KMS-11 (cell line): ENCODE results near the gene CASK.

Source experiments
- H2AFZ ChIP-seq: fragments of 200-600 bp; sonication (generic); 2 replicates; pipeline ENCODE4 v1.6.1; 2016; ENCODE audit warnings: antibody characterized with exemption, mixed run types, low read depth
- H3K27ac ChIP-seq: fragments of 200-600 bp; sonication (generic); 2 replicates; pipeline ENCODE4 v1.6.1; 2016; ENCODE audit warnings: mild to moderate bottlenecking, mixed run types
- H3K27me3 ChIP-seq: fragments of 200-600 bp; sonication (generic); 2 replicates; pipeline ENCODE4 v1.6.1; 2017; ENCODE audit warnings: mild to moderate bottlenecking, low read depth, mixed run types, moderate library complexity; ENCODE audit not compliant: insufficient read depth
- H3K36me3 ChIP-seq: fragments of 200-600 bp; sonication (generic); 2 replicates; pipeline ENCODE4 v1.6.1; 2017; ENCODE audit warnings: mild to moderate bottlenecking, mixed run types; ENCODE audit not compliant: insufficient read depth
- H3K4me1 ChIP-seq: fragments of 200-600 bp; sonication (generic); 2 replicates; pipeline ENCODE4 v1.6.1; 2016; ENCODE audit warnings: mild to moderate bottlenecking, low read depth, mixed run types; ENCODE audit not compliant: poor library complexity, severe bottlenecking
- H3K4me2 ChIP-seq: fragments of 200-600 bp; sonication (generic); 2 replicates; pipeline ENCODE4 v1.7.0; 2016; ENCODE audit warnings: mild to moderate bottlenecking, mixed run types
- H3K4me3 ChIP-seq: fragments of 200-600 bp; sonication (generic); IDR thresholded peaks from 2 replicates; pipeline ENCODE4 v1.6.1; 2017; ENCODE audit warnings: low read depth, low read length, mixed read lengths; ENCODE audit not compliant: insufficient read depth
- H3K79me2 ChIP-seq: fragments of 200-600 bp; sonication (generic); 2 replicates; pipeline ENCODE4 v1.6.1; 2016; ENCODE audit warnings: low read depth, mixed run types; ENCODE audit not compliant: insufficient read depth
- H3K9ac ChIP-seq: fragments of 200-600 bp; sonication (generic); 2 replicates; pipeline ENCODE4 v1.6.1; 2016; ENCODE audit warnings: mild to moderate bottlenecking, mixed run types
- H4K20me1 ChIP-seq: fragments of 200-600 bp; sonication (generic); 2 replicates; pipeline ENCODE4 v1.6.1; 2016; ENCODE audit warnings: mild to moderate bottlenecking, mixed run types; ENCODE audit not compliant: insufficient read depth
- TF ChIP-seq, protein P1 (sequence below): fragments of 200-600 bp; sonication (generic); conservative IDR thresholded peaks from 2 replicates; pipeline ENCODE4 v1.6.1; 2017; ENCODE audit warnings: low read depth, mild to moderate bottlenecking, antibody characterized with exemption, low read length, moderate library complexity, mixed read lengths

CASK gene

DNA sequence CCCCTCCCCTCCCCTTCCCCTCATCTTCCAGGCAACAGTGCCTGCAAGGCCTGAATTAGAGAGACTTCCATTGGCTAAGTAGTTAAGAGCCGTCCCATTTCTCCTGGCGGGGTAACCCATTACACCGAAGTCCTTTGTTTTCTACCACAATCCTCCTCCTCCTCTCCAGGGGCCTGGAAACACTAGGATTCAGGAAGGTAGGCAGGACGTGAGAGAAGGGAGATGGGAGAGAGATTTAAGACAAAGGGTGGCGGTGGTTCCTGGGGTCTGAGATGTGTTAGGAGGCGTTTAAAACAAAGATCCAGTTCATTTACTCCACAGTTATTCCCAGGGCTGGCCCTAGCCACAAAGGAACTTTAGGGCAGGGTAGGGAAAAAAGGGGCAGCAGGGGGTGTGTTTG is 448.2 kb downstream of the CASK start:
- H3K4me1 ChIP-seq: no peaks in the 10 kb centered on the region
- H3K79me2 ChIP-seq: no peaks in the 10 kb centered on the region
- no peak overlapping the region for H3K4me2 ChIP-seq
- no peaks in the 10 kb centered on the region for H3K27me3 ChIP-seq
- H3K4me3 ChIP-seq: no peak overlapping the region
- H4K20me1 ChIP-seq: no peaks in the 10 kb centered on the region
- no peak overlapping the region for H3K9ac ChIP-seq
- H3K27ac ChIP-seq: no peak overlapping the region
- no peaks in the 10 kb centered on the region for H3K36me3 ChIP-seq
- TF ChIP-seq, protein P1, sequence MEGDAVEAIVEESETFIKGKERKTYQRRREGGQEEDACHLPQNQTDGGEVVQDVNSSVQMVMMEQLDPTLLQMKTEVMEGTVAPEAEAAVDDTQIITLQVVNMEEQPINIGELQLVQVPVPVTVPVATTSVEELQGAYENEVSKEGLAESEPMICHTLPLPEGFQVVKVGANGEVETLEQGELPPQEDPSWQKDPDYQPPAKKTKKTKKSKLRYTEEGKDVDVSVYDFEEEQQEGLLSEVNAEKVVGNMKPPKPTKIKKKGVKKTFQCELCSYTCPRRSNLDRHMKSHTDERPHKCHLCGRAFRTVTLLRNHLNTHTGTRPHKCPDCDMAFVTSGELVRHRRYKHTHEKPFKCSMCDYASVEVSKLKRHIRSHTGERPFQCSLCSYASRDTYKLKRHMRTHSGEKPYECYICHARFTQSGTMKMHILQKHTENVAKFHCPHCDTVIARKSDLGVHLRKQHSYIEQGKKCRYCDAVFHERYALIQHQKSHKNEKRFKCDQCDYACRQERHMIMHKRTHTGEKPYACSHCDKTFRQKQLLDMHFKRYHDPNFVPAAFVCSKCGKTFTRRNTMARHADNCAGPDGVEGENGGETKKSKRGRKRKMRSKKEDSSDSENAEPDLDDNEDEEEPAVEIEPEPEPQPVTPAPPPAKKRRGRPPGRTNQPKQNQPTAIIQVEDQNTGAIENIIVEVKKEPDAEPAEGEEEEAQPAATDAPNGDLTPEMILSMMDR: no peak
- H2AFZ ChIP-seq: no peak overlapping the region

DNA sequence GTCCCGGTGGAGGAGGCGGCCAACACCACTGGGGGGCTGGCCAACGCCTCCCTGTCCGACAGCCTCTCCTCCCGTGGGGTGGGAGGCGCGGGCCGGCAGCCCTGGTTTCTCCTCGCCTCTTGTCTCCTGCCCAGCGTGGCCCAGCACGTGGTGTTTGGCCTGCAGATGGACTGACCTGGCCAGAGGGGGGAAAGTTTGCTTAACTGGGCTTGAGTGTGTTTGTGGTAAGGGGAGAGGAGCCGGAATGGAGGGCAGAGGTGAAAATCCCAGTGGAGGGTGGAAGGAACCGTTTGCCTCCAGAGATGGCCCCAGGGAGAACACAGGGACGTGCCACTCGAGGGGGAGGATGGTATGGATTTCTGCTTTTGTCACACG is 448.6 kb downstream of the CASK start:
- no peak overlapping the region for H2AFZ ChIP-seq
- H3K9ac ChIP-seq: no peak overlapping the region
- no peak overlapping the region for H3K4me2 ChIP-seq
- TF ChIP-seq, protein P1: no peak
- no peaks in the 10 kb centered on the region for H3K79me2 ChIP-seq
- H3K4me3 ChIP-seq: no peak overlapping the region
- peaks cover 4% of the 10 kb centered on the region for H3K4me1 ChIP-seq
- no peak overlapping the region for H3K27ac ChIP-seq
- H4K20me1 ChIP-seq: no peaks in the 10 kb centered on the region
- no peaks in the 10 kb centered on the region for H3K36me3 ChIP-seq
- H3K27me3 ChIP-seq: no peaks in the 10 kb centered on the region

DNA sequence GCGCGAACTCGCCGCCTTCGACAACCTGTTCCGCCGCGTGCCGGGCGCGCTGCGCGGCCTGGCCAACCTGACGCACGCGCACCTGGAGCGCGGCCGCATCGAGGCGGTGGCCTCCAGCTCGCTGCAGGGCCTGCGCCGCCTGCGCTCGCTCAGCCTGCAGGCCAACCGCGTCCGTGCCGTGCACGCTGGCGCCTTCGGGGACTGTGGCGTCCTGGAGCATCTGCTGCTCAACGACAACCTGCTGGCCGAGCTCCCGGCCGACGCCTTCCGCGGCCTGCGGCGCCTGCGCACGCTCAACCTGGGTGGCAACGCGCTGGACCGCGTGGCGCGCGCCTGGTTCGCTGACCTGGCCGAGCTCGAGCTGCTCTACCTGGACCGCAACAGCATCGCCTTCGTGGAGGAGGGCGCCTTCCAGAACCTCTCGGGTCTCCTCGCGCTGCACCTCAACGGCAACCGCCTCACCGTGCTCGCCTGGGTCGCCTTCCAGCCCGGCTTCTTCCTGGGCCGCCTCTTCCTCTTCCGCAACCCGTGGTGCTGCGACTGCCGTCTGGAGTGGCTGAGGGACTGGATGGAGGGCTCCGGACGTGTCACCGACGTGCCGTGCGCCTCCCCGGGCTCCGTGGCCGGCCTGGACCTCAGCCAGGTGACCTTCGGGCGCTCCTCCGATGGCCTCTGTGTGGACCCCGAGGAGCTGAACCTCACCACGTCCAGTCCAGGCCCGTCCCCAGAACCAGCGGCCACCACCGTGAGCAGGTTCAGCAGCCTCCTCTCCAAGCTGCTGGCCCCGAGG is 449.2 kb downstream of the CASK start:
- Histone ChIP-seq H2AFZ (no peak overlapping the region), H3K27ac (no peak overlapping the region), H3K4me1 (peaks cover 9% of the 10 kb centered on the region), H3K27me3 (no peaks in the 10 kb centered on the region), H4K20me1 (no peaks in the 10 kb centered on the region), H3K4me2 (no peak overlapping the region), H3K4me3 (no peak overlapping the region), H3K9ac (no peak overlapping the region), H3K36me3 (no peaks in the 10 kb centered on the region), H3K79me2 (no peaks in the 10 kb centered on the region)
- TF ChIP-seq, protein P1: no peak

DNA sequence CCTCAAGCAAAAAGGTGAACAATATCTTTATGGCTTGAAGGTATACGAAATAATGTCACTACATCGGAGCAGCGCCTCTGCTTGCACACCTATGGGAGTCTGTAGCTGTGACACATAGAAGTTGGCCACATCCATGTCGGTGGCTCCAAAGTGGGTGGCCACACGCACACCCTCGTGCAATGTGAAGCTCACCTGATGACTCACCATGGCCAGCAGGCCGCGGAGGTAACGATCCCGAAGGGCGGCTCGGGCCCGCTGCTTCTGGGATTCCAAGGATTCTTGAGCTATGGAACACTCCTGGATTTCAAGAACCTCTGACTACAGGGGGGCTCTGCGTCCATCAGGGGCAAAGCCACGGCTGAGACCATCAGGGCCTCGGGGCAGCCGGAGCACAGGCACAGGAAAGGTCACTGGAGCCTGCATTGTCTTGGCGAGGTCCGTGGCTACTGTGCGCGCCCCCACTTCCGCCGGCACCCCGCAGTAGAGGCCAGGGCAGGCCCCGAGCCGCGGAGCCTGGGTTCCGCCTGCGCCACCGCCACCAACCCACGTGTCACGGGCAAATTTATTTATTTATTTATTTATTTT is 451.0 kb downstream of the CASK start:
- H2AFZ ChIP-seq: no peak overlapping the region
- no peak overlapping the region for H3K9ac ChIP-seq
- peaks cover 19% of the 10 kb centered on the region for H3K4me1 ChIP-seq
- TF ChIP-seq, protein P1: no peak
- no peaks in the 10 kb centered on the region for H4K20me1 ChIP-seq
- H3K27me3 ChIP-seq: no peaks in the 10 kb centered on the region
- no peak overlapping the region for H3K4me2 ChIP-seq
- no peaks in the 10 kb centered on the region for H3K36me3 ChIP-seq
- H3K4me3 ChIP-seq: no peak overlapping the region
- no peak overlapping the region for H3K27ac ChIP-seq
- no peaks in the 10 kb centered on the region for H3K79me2 ChIP-seq
